CD4-positive, alpha-beta T cell (primary cell): ENCODE results near the gene MTMR12. TPM values are rescaled to one million over a fixed set of nuclear protein-coding genes. Genes with fewer than 3 reads are reported as not detected.

Experiments used
- ATAC-seq: fragments of 200-7000 bp; cut with Tn5 transposase; one replicate; pipeline ENCODE4 v1.10.0; 2022; ENCODE audit warnings: mild to moderate bottlenecking; ENCODE audit not compliant: poor library complexity
- CTCF ChIA-PET: fragments of 350-600 bp; sonication (Branson Sonifier 250); formaldehyde crosslinking; loops from one replicate; lab custom pipeline; 2021; ENCODE audit warnings: antibody characterized with exemption, inconsistent platforms; lab: Charles Lee
- POLR2A ChIA-PET: fragments of 350-600 bp; sonication (Branson Sonifier 250); formaldehyde crosslinking; loops from one replicate; lab custom pipeline; 2021; ENCODE audit warnings: antibody characterized with exemption, inconsistent platforms; lab: Charles Lee
- DNase-seq, 14 experiments: peaks; one replicate each; pipeline ENCODE4 v3.0.0-alpha.2; 2013 to 2020; ENCODE audit warnings: mixed read lengths in 2 of 14
- H3K27ac ChIP-seq, 2 donors: one replicate each; pipeline versions ENCODE4 v1.5.1 to v1.7.0; 2013; ENCODE audit warnings: low read length in 2 of 2, low read depth in 1 of 2, mild to moderate bottlenecking in 1 of 2
- H3K27me3 ChIP-seq, 2 experiments: 1 replicate in 1 of 2; 2 replicates in 1 of 2; pipeline versions ENCODE4 v1.6.1 to v1.7.0; 2013; ENCODE audit warnings: low read length in 2 of 2, control low read depth in 1 of 2, mild to moderate bottlenecking in 1 of 2, moderate library complexity in 1 of 2; ENCODE audit not compliant: insufficient read depth in 2 of 2, control insufficient read depth in 1 of 2
- H3K36me3 ChIP-seq: one replicate; pipeline ENCODE4 v1.6.1; 2013; ENCODE audit warnings: low read length, control low read depth; ENCODE audit not compliant: insufficient read depth
- H3K4me1 ChIP-seq: one replicate; pipeline ENCODE4 v1.6.1; 2013; ENCODE audit warnings: low read length, control low read depth; ENCODE audit not compliant: insufficient read depth
- H3K4me3 ChIP-seq: one replicate; pipeline ENCODE4 v1.5.1; 2013; ENCODE audit warnings: mild to moderate bottlenecking, low read length, moderate library complexity
- H3K9me3 ChIP-seq, 2 experiments: 1 replicate in 1 of 2; 2 replicates in 1 of 2; pipeline versions ENCODE4 v1.6.1 to v1.7.0; 2013; ENCODE audit warnings: low read length in 2 of 2, mild to moderate bottlenecking in 2 of 2, control low read depth in 1 of 2, moderate library complexity in 1 of 2; ENCODE audit not compliant: control insufficient read depth in 1 of 2, insufficient read depth in 1 of 2
- H3K27ac Mint-ChIP-seq: one replicate; pipeline ENCODE4 v1.8.0; 2020; ENCODE audit warnings: mixed read lengths
- H3K27me3 Mint-ChIP-seq: one replicate; pipeline ENCODE4 v1.8.0; 2021; ENCODE audit warnings: mixed read lengths
- H3K36me3 Mint-ChIP-seq: one replicate; pipeline ENCODE4 v1.8.0; 2021; ENCODE audit warnings: low read depth, mixed read lengths
- H3K4me1 Mint-ChIP-seq: one replicate; pipeline ENCODE4 v1.8.0; 2021; ENCODE audit warnings: low read depth, mixed read lengths
- H3K4me3 Mint-ChIP-seq: one replicate; pipeline ENCODE4 v1.8.0; 2020; ENCODE audit warnings: mild to moderate bottlenecking, mixed read lengths
- H3K9me3 Mint-ChIP-seq: one replicate; pipeline ENCODE4 v1.8.0; 2020; ENCODE audit warnings: mixed read lengths
- CTCF ChIP-seq: fragments of 200-600 bp; IDR thresholded peaks from one replicate; pipeline ENCODE4 v1.8.0; 2022; ENCODE audit warnings: antibody characterized with exemption, mild to moderate bottlenecking
- intact Hi-C, 2 experiments: fragments of 100-400 bp; cut with DNase I in 1 of 2; cut with micrococcal nuclease in 1 of 2; formaldehyde crosslinking; loops; one replicate each; pipeline versions ENCODE4 v1.15.1 to v1.9.0; 2023 to 2025; cut with DNase I, micrococcal nuclease
- total RNA-seq, 174 experiments: library from RNA in 2 of 174; stranded (reverse) in 2 of 174; gene quantifications; one replicate each; pipeline ENCODE4 v1.2.3 and lab custom pipeline; 2021 to 2026

The MTMR12 gene
- total RNA-seq, 2 experiments from 2014 or later, result 15.9 to 18.3 TPM

GRCh38 chr5:32303755-32304120 is 9.0 kb downstream of the MTMR12 start:
- Mint-ChIP-seq H3K4me1 (peaks cover 86% of the 10 kb centered on the region), H3K36me3 (peaks cover 13% of the 10 kb centered on the region), H3K9me3 (no peaks in the 10 kb centered on the region), H3K27ac (no peak overlapping the region), H3K27me3 (no peaks in the 10 kb centered on the region), H3K4me3 (no peak overlapping the region)
- no peak for ATAC-seq
- no peak overlapping the region for H3K4me3 ChIP-seq
- DNase-seq, result no peak
- intact Hi-C loops, result no loop called here
- CTCF ChIA-PET, result no interaction called here
- POLR2A ChIA-PET, result interaction anchor here (1.9 kb wide), 1 partner anchor 8 kb away, joined by 5 read pairs; no protein-coding TSS in a partner anchor
- peaks cover 16% of the 10 kb centered on the region for H3K4me1 ChIP-seq
- H3K36me3 ChIP-seq, result no peaks in the 10 kb centered on the region
- TF ChIP-seq CTCF, result no peak
- no peak overlapping the region for H3K27ac ChIP-seq
- H3K9me3 ChIP-seq, result no peaks in the 10 kb centered on the region
- no peaks in the 10 kb centered on the region for H3K27me3 ChIP-seq

GRCh38 chr5:32302835-32303754 is 9.6 kb downstream of the MTMR12 start:
- TF ChIP-seq CTCF, result no peak
- Mint-ChIP-seq H3K9me3 (no peaks in the 10 kb centered on the region), H3K36me3 (peaks cover 17% of the 10 kb centered on the region), H3K27me3 (no peaks in the 10 kb centered on the region), H3K27ac (no peak overlapping the region), H3K4me3 (no peak overlapping the region), H3K4me1 (peaks cover 84% of the 10 kb centered on the region)
- no peaks in the 10 kb centered on the region for H3K36me3 ChIP-seq
- H3K9me3 ChIP-seq, result no peaks in the 10 kb centered on the region
- POLR2A ChIA-PET, result interaction anchor here (1.9 kb wide), 1 partner anchor 9 kb away, joined by 5 read pairs; no protein-coding TSS in a partner anchor
- H3K4me3 ChIP-seq, result no peak overlapping the region
- CTCF ChIA-PET, result no interaction called here
- ATAC-seq (no peak), DNase-seq (no peak)
- intact Hi-C loops, result no loop called here
- no peaks in the 10 kb centered on the region for H3K27me3 ChIP-seq
- H3K4me1 ChIP-seq, result peaks cover 15% of the 10 kb centered on the region
- H3K27ac ChIP-seq, result no peak overlapping the region

GRCh38 chr5:32301891-32302290 is 10.8 kb downstream of the MTMR12 start:
- CTCF ChIA-PET, result no interaction called here
- ATAC-seq, result no peak
- no peak overlapping the region for H3K4me3 Mint-ChIP-seq

More at GRCh38 chr5:32301891-32302290, 10.8 kb downstream of the MTMR12 start:
- POLR2A ChIA-PET, result interaction anchor here (1.9 kb wide), 1 partner anchor 10 kb away, joined by 5 read pairs; no protein-coding TSS in a partner anchor
- H3K4me1 Mint-ChIP-seq, result peaks cover 86% of the 10 kb centered on the region
- no peaks in the 10 kb centered on the region for H3K9me3 Mint-ChIP-seq
- Histone ChIP-seq H3K4me1 (peaks cover 15% of the 10 kb centered on the region), H3K27ac (no peak overlapping the region), H3K4me3 (no peak overlapping the region), H3K36me3 (peaks cover 2% of the 10 kb centered on the region), H3K9me3 (no peaks in the 10 kb centered on the region), H3K27me3 (no peaks in the 10 kb centered on the region)
- no peaks in the 10 kb centered on the region for H3K27me3 Mint-ChIP-seq
- no peak overlapping the region for H3K27ac Mint-ChIP-seq
- intact Hi-C loops, result no loop called here
- peaks cover 27% of the 10 kb centered on the region for H3K36me3 Mint-ChIP-seq
- TF ChIP-seq CTCF, result no peak
- no peak for DNase-seq
